ENCODE data around the gene TTC28.

The TTC28 gene

DNA sequence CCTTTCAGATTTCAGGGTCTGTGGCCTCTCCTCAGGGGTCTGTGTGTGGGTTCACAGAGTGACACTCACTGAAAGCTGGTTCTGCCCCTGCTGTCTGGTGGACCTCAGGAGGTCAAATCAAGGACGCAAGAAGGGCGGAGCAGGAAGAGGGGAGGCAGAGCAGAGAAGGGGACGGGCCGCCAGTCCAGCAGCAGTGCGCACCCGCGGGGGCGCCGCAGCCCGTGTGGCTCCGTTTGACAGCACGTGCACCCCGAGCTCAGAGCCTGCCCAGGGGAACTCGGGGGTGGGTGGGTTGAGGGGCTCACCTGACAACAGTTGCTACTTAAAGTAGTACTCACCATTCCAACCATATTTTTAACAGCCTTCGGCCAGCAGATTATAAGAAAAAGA lies 689.2 kb downstream of the TTC28 start:
- peak in 8 of 42 donors; percentile 7 to 42 (median 12) for DNase-seq
- intact Hi-C loops (cut with DNase I), result no loop called here

GRCh38 chr22:27989758-27990450 lies 689.7 kb downstream of the TTC28 start:
- intact Hi-C loops (cut with DNase I), result no loop called here
- DNase-seq, result peak in 12 of 42 donors; percentile 5 to 29 (median 9)

GRCh38 chr22:27988704-27989103 lies 690.9 kb downstream of the TTC28 start:
- intact Hi-C loops (cut with DNase I), result no loop called here
- peak in 10 of 42 donors; percentile 4 to 35 (median 10) for DNase-seq

GRCh38 chr22:27987557-27987956 lies 692.1 kb downstream of the TTC28 start:
- DNase-seq, result peak in 13 of 42 donors; percentile 6 to 39 (median 21)
- intact Hi-C loops (cut with DNase I), result no loop called here

DNA sequence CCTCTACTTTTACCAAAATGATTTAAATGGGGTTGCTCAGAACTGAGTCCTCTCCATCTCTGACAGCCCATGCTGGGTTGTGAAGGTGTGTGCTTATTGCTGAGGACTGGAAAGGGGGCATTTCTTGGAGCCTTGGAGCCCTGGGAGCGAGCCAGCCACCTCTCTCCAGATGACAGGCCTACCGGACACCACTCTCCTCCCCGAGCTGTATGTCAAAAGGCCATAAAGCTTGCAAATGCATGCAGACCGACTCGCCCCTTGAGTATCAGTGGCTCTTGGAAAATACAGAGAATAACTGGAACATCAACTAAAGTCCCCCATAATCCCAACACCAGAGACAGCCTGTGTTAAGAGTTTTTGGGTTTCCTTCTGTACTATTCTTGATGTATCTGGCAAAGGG lies 692.7 kb downstream of the TTC28 start:
- intact Hi-C loops (cut with DNase I), result no loop called here
- peak in 6 of 42 donors; percentile 4 to 25 (median 8) for DNase-seq

- intact Hi-C loops (cut with DNase I), result no loop called here
- DNase-seq, result peak in 5 of 42 donors; percentile 1 to 12 (median 4)
These were observed 693.2 kb downstream of the TTC28 start for GRCh38 chr22:27986459-27986858.

- intact Hi-C loops (cut with DNase I), result no loop called here
- peak in 7 of 42 donors; percentile 4 to 19 (median 5) for DNase-seq
These were observed 694.0 kb downstream of the TTC28 start for GRCh38 chr22:27985323-27986275.

DNA sequence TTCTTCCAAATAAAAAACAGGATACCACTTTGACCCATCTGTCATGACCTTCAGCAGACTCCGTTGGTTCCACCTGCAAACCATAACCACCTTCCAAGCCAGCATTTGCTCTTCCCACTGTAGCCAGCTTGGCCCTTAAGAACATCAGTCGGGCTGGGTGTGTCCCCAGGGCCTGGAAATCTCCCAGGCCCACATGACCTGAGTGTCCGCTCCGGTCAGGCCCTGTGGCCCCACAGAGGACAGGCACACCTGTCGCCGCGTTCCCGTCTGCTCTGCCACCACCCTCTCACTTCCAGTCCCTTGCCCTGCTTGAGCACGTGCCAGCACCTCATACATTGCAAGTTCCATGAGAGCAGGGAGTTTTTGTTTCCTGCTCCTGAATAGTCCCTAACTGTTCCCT lies 694.9 kb downstream of the TTC28 start:
- peak in 5 of 42 donors; percentile 3 to 25 (median 7) for DNase-seq
- intact Hi-C loops (cut with DNase I), result no loop called here

DNA sequence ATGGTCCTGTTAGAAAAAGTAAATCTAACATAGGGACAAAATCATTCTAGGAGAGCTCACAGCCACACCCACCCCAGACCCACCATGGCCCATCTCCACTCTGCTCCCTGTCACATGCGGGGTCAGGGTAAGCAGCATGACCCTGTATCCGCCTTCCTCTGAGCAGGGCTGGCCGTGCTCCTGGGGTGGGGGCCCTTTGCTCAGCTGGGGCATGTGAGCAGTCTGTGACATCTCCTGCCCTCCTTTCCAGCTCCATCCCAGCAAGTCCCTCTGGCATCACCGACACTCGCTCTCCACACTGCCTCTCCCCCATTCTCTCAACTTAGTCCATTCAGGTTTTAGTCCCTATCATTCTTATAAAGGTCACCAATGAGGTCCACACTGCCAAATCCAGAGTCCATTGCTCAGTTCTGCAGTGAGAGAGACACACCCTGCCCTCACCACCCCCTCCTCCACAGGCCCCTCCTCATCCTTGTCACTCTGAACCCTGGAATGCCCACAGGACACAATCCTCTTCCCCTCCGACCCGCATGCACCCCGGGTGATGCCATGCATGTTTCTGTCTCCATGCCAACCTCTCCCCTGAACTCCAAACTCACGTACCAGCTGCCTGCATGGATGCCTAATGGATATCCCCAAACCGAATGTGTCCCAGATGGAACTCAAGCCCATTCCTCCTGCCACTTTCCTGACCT lies 695.5 kb downstream of the TTC28 start:
- peak in 7 of 42 donors; percentile 2 to 41 (median 5) for DNase-seq
- intact Hi-C loops (cut with DNase I), result no loop called here

GRCh38 chr22:27983361-27983791 lies 696.3 kb downstream of the TTC28 start:
- DNase-seq, result peak in 6 of 42 donors; percentile 3 to 39 (median 14)
- intact Hi-C loops (cut with DNase I), result no loop called here

DNA sequence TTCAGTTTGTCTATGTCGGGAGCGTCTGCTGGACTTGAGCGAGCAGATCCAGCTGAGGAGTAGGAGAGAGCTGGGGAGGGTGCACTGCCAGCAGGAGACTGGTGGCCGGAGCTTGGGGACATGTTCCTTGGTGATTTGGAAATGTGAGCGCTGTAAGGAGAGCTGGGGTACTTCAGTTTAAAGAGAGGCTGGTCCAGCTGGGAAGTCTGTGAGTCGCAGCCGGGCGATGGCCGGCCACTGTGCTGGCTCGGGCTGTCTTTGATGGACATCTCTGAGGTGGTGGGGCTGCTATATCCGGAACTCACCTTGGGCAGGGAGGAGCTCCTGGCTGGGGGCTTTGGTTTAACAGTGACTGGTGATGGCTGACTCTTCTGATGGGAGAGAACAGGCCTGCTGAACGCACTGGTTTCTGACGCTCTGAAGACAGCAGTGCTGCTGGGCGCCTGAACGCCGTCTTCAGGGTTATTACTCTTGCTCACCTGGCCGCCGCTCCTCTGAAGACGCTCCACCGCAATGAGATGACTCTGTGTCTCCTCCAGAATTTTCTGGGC lies 696.9 kb downstream of the TTC28 start:
- intact Hi-C loops (cut with DNase I), result no loop called here
- DNase-seq, result peak in 6 of 42 donors; percentile 4 to 34 (median 24)

- intact Hi-C loops (cut with DNase I), result no loop called here
- DNase-seq, result peak in 5 of 42 donors; percentile 3 to 32 (median 21)
These were observed 697.5 kb downstream of the TTC28 start for GRCh38 chr22:27982106-27982505.

- intact Hi-C loops (cut with DNase I), result no loop called here
These were observed 699.1 kb downstream of the TTC28 start for GRCh38 chr22:27980424-27981148.

DNA sequence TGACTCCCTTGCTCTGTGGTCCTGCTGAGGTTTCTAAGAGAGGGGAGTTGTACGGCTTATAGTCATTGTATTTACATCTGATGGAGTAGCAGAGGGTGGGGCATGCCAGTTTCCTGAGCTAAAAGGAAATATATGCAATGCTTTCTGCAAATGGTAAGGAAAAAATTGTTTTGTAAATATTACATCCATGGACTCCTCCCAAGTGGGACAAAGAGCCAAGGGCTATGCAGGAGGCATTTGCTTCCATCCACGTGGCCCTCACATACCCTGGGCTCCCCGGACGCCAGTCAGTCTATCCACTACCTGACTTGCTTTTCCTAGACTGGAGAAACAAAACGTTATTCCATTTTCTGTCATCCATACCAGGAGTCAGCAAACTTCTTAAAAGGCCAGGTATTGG lies 700.8 kb downstream of the TTC28 start:
- intact Hi-C loops (cut with DNase I), result no loop called here
- DNase-seq, result peak in 3 of 42 donors; percentile 6 to 38 (median 38)

More at GRCh38 chr22:27980424-27981148, 699.1 kb downstream of the TTC28 start:
- peak in 5 of 42 donors; percentile 8 to 35 (median 32) for DNase-seq

DNA sequence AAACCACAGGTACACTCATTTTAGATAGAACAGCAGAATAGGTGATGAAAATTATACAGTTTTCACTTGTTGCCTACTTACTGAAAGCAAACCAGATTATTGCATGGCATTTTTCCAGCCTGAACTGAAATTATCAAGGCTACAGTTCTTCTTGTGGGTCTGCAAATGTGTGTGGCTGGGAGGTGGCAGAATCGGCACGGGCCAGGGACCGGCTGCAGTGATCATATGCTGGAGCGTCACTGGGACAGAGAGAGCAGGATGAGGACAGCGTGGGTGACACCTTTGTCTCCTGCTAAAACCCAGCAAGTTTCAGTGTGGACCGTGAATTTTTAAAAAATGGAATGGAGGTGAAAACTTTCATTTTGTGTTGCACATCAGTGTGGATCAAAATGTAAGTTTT lies 701.3 kb downstream of the TTC28 start:
- intact Hi-C loops (cut with DNase I), result no loop called here
- peak in 2 of 42 donors; percentile 3 to 34 for DNase-seq

- no peak for DNase-seq
- intact Hi-C loops (cut with DNase I), result no loop called here
These were observed 703.1 kb downstream of the TTC28 start for GRCh38 chr22:27976586-27976985.

GRCh38 chr22:27975381-27976013 lies 704.1 kb downstream of the TTC28 start:
- DNase-seq, result peak in 16 of 42 donors; percentile 13 to 67 (median 41)
- intact Hi-C loops (cut with DNase I), result no loop called here

GRCh38 chr22:27973846-27974245 lies 705.8 kb downstream of the TTC28 start:
- no peak for DNase-seq
- intact Hi-C loops (cut with DNase I), result no loop called here
